Stimulated activated CD8-positive, alpha-beta memory T cell treated with anti-CD3 and anti-CD28 coated beads, Interleukin-12 subunit alpha, Interleukin-12 subunit beta, amount 100 ng/mL, for 24 hours (primary cell): ENCODE data around the gene RHBDD2.
"Not testable (repeated sequence)": the region's sequence is repeated elsewhere in the genome, so short reads cannot be mapped to it uniquely, and the experiment has no call there.

Experiments
- DNase-seq: peaks from one replicate; pipeline ENCODE4 v3.0.0-alpha.2; 2020; ENCODE audit errors: extremely low read depth

The RHBDD2 gene

DNA sequence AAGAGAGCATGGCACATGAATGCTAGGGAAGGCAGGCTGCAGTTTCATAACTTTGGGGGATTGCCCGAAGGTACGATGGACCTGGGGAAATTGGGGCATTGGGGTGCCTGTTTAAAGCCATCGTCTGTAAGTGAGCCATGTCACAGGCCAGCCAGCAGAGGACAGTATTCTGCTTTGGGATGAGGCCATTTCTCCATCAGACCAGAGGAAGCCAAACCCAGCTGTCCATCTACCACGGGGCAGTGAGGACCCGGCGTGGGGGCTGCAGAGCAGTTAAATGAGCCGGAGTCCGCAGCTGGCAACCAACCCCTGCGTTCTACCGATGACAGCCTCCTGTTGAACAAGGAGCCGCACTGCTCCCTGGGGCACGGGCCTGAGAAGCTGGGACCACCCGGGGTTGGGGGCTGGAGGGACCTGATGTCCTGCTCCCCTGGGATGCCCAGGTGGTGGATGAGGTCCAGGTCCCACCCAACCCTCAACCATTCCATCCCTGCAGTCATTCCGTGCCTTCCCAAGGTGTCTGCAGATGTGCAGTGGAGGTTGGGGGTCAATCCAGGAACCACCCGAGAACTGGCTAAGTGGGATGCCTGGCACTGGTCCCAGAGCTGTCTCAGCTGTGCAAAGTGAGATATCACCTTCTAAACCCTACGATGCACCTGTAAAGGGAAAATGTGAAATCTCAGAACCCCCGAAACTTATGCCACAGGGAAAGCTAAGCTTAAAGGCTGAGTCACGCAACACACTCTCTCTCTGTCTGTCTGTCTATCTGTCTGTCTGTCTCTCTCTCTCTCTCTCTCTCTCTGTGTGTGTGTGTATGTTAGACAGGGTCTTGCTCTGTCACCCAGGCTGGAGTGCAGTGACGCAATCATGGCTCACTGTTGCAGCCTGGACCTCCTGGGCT is 12.1 kb upstream of the RHBDD2 start:
- DNase-seq = no peak

- DNase-seq = no peak
Observed at GRCh38 chr7:75867390-75867717, 11.5 kb upstream of the RHBDD2 start.

GRCh38 chr7:75868153-75868552 is 10.7 kb upstream of the RHBDD2 start:
- no peak for DNase-seq

DNA sequence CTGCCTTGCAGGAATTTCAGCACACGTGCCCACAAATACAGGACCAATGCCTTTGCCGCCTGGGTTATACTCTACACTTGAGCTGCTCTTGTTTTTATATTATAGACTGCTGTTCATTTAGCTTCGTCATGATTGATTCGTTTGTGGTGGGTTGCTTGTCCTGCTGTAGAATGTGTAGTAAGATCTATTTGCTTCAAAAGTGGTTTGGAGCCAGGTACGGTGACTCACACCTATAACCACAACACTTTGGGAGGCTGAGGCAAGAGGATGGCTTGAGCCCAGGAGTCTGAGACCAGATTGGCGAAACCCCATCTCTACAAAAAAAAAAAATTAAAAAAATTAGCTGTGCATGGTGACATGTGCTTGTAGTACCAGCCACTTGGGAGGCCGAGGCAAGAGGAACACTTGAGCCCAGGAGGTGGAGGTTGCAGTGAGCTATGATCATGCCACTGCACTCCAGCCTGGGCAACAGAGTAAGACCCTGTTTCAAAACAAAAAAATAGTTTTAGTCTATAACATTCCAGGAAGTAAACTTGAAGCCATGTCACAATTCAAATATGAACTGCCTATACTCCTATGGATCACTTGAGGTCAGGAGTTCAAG is 9.0 kb upstream of the RHBDD2 start:
- no peak for DNase-seq

GRCh38 chr7:75870557-75871161 is 8.2 kb upstream of the RHBDD2 start:
- DNase-seq = no peak

DNA sequence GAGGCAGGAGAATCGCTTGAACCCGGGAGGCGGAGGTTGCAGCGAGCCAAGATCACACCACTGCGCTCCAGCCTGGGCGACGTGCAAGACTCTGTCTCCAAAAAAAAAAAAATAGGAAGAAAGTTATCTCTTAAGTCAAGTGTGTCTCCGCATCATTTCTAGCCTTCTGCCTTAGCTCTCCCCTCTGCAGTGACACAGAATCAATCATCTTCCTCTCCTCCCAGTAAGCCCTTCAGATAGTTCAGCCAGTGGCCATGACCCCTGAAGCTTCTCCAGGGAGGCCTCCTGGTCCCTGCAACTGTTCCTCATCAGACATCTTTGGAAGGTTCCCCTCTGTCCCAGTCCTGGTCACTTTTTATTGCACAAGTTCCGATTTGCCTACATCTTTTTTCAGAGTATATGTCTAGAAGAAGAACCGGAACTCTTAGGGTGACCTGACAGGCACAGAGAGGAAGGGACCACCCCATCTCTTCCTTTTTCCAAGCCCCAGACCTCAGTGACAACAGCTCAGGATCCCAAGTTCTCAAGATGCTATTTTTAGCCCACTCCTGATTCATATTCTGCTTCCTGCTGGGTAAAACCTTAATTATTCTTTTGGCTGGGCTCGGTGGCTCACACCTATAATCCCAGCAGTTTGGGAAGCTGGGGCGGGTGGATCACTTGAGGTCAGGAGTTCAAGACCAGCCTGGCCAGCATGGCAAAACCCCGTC is 6.6 kb upstream of the RHBDD2 start:
- DNase-seq = no peak

DNA sequence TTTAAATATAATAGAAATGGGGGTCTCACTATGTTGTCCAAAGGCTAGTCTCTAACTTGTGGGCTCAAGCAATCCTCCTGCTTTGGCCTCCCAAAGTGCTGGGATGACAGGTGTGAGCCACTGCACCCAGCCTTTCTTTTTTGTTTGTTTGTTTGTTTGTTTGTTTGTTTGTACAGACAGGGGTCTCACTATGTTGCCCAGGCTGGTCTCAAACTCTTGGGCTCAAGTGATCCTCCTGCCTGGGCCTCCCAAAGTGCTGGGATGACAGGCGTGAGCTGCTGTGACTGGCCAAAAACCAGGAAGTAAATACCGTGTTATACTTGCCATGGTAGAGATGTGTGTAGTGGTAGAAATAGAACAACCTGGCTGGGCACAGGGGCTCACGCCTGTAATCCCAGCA is 4.7 kb upstream of the RHBDD2 start:
- not testable (repeated sequence) for DNase-seq

GRCh38 chr7:75875113-75876080 is 3.4 kb upstream of the RHBDD2 start:
- no peak for DNase-seq

DNA sequence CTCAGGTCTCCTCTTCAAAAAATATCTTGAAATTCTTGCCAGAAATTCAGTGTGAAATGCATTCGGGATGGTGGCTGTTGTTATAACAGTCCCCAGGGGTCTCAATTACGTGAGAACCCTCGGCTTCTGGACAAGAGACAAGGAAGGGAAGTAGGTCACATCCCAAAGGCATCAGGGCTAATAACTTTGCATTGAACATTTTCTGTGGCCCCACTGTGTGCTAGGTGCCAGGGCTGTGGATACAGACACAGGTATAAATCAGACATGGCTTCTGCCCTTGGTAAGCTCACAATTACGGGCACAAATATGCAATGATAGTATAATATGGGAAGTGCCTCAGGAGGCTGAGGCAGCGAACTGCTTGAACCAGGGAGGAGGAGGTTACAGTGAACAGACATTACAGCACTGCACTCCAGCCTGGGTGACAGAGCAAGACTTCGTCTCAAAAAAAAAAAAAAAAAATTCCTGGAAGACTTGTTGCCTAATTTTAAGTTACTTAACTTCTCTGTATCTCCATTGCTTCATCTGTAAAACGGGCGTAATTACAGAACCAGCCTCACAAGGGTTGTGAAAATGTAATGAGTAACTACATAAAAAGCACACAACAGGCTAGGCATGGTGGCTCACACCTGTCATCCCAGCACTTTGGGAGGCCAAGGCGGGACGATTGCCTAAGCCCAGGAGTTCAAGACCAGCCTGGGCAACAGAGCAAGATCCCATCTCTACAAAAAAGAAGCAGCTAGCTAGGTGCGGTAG is 2.5 kb upstream of the RHBDD2 start:
- no peak for DNase-seq

DNA sequence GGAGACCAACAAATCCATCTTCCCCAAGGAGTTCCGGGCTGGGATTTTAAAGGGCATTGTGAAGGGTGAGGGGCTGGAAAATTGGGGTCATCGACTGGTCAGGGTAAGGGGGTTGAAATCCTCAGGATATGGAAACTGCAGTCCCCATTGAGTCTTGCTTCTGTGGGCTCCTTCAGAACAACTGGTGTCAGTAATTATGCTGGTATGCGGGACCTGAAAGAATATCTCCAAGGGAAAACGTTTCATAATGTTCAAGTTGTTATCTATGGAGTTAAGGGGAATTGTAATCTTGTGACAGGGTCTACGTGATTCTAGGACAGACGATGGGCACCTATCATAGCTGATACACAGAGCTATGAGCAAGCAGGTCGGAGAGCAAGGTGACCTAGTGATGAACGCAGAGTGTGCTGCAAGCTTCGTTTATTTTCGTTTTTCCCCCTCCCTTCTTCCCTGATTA is 494 bp upstream of the RHBDD2 start:
- DNase-seq = no peak

- DNase-seq = no peak
Observed at GRCh38 chr7:75879771-75880184, 944 bp downstream of the RHBDD2 start.

GRCh38 chr7:75880242-75880641 is 1.4 kb downstream of the RHBDD2 start:
- no peak for DNase-seq

DNA sequence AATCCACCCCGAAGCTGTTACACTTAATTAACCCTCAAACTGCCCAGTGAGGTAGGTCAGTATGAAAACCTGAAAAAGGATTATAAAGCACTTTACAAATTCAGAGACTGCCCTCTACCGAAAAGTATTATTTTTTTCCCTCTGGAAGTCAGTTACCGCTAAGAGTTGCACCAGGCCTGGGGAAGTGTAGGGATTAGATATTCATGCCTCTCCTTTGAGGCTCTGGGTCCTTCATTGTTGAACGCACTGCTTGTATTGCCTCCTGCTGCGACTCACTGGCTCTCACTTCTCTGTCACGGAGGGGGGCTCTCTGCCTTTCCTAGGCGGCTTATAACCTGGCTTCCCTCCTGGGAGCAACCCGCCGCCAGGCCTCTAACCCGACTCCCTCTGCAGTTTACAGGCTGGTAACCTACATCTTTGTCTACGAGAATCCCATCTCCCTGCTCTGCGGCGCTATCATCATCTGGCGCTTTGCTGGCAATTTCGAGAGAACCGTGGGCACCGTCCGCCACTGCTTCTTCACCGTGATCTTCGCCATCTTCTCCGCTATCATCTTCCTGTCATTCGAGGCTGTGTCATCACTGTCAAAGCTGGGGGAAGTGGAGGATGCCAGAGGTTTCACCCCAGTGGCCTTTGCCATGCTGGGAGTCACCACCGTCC is 2.7 kb downstream of the RHBDD2 start:
- DNase-seq = no peak

- DNase-seq = not testable (repeated sequence)
Observed at GRCh38 chr7:75883265-75883824, 4.5 kb downstream of the RHBDD2 start.

DNA sequence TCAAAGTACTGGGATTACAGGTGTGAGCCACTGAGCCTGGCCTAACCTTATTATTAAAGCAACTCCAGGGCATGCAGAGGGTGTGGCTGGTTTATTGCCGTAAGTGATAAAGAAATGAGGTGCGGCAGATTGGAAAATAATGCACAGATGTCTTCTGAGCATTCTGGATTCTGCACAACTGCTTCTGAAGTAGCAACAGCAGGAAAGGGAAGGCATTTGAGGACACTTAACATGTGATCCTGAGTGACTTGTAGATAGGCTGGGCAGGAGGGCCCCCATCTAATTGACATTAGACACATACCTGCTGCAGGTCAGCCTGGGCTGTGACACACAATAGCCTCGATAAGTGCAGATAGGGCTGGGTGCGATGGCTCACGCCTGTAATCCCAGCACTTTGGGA is 5.6 kb downstream of the RHBDD2 start:
- DNase-seq = no peak

DNA sequence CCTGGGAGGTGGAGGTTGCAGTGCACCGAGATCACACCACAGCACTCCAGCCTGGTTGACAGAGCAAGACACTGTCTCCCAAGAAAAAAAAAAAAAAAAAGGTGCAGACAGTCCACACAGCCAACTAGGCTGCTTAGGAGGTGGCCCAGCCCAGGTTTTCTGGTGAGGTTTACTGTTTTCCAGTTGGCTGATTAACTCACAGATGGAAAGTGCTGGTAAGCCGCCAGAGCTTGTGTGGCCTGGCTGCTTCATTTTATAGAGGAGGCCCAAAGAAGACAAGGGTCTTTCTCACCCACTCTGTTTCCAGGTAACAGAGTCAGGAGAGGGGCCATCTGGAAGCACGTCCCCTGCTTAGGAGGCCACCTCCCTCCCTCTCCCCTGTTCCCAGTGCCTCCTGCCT is 6.2 kb downstream of the RHBDD2 start:
- DNase-seq = no peak

DNA sequence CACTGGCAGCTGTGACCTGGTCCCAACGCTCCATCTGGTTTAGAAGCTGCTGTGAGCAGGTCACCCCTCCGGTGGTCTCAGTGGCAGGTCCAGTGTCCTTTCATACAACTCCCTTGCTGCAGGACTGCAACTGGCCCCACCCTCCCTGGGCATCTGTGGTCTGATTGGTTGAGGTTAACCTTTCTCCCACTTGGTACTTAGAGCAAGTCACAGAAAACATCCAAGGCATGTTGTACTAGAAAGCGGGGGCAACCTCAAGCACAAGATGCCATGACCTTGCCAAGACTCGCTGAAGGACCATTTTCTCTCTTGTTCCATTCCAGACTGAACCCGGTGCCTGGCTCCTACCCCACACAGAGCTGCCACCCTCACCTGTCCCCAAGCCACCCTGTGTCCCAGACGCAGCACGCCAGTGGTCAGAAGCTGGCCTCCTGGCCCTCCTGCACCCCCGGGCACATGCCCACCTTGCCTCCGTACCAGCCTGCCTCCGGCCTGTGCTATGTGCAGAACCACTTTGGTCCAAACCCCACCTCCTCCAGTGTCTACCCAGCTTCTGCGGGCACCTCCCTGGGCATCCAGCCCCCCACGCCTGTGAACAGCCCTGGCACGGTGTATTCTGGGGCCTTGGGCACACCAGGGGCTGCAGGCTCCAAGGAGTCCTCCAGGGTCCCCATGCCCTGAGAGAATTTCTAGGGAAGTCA is 9.0 kb downstream of the RHBDD2 start:
- DNase-seq = no peak

GRCh38 chr7:75888464-75889222 is 9.8 kb downstream of the RHBDD2 start:
- no peak for DNase-seq
